NCI-H2107 treated with DMSO at 0.1 percent for 48 hours (cell line): ENCODE data around the gene HASPIN.
"Not testable (repeated sequence)": the region's sequence is repeated elsewhere in the genome, so short reads cannot be mapped to it uniquely, and the experiment has no call there.

Experiments
- DNase-seq: peaks from one replicate; lab custom pipeline; 2025; ENCODE audit not compliant: unreplicated experiment; lab: John Stamatoyannopoulos, UW

The HASPIN gene

DNA sequence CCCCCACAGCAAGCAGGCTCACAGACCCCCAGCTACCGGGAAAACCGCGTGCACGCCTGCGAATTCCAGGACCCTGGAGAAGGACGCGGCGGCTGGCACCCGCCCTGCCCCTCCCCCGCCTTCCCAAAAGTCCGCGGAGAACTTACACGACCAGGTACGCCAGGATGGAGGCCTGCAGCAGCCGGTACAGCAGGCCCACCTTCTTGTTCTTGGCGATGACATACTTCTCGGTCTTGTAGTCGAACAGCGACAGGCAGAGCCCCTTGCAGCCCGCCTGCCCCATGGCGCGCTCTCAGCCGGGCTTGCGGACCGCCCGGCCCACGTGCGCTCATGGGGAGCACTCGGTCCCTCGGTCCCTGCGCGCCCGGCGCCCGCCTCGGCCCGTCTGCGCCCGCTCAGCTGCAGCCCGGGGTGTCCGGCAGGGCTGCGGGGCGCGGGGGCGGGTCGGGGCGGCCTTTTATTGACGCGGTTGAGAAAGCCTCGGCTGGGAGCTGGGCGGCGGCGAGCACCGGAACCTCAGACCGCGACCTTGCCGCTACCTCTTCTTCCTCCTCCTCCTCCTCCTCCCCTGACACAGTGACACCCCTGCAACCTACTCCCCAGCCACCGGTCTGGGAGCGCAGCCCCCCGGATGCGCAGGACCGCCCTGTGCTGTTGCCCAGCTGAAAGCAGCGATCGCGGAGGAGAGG, 27.8 kb upstream of the HASPIN start, which contains the start of gene P2RX5:
Gene P2RX5, minus strand, starts transcription at position 433 of the 689 bp plus-strand sequence. Its CDS starts 150 bp downstream, at position 283.
- no peak for DNase-seq

DNA sequence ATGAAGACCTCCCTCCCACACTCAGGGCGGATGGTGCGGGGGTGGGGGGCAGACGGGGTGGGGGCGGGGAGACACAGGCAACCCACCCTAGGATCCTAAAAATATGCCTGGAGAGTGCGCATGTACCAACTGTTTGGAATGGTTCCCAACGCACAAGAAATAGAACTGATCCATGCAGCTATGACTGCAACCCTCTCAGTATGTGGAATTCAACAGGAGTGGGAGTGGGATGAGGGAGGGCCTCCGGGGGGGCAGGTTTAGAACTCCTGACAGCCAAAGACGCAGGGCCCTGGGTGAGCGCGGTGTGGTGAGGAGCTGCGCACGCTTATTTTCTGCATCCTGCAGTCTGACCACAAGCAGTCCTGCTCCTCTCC, 26.6 kb upstream of the HASPIN start:
- DNase-seq = no peak

DNA sequence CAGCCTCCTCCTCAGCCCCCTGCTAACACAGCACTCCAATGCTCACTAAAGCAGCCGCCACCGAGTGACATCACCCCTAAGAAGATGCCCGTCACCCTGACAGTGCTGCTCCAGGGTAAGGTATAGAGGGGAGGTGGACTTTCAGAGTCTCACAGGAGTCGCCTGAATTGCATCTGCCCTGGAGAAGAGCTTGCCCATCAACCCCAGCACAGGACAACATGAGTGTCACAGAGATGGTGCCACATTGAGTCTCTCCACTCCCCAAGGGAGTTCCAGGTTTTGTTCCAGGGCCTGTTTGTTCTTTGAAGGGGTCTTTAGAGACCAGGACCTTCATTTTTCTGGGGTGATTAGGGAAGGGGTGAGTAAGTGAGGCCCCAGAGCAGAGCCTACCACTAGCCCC, 25.6 kb upstream of the HASPIN start:
- no peak for DNase-seq

DNA sequence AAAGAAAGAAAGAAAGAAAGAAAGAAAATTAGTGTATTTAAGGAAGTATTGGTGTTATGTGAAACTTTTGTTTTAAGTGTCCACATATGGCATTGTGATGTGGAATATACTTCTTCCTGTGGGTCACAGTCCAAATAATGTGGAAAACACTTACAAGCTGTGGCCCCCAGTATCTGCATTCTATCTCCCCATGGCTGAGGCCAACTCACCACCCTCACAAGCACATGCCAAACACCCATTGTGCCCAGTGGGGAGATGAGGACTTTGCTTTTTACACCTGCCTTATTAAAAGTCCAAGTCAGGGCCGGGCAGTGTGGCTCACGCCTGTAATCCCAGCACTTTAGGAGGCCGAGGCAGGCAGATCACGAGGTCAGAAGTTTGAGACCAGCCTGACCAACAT, 23.8 kb upstream of the HASPIN start:
- no peak for DNase-seq

DNA sequence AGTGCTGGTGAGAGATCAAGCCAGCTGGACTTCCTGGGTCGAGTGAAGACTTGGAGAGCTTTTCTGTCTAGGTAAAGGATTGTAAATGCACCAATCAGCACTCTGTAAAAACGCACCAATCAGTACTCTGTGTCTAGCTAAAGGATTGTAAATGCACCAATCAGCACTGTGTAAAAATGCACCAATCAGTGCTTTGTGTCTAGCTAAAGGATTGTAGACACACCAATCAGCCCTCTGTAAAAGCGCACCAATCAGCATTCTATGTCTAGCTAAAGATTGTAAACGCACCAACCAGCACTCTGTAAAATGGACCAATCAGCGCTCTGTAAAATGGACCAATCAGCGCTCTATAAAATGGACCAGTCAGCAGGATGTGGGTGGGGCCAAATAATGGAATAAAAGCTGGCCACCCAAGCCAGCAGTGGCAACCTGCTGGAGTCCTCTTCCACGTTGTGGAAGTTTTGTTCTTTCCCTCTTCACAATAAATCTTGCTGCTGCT, 21.6 kb upstream of the HASPIN start:
- not testable (repeated sequence) for DNase-seq

DNA sequence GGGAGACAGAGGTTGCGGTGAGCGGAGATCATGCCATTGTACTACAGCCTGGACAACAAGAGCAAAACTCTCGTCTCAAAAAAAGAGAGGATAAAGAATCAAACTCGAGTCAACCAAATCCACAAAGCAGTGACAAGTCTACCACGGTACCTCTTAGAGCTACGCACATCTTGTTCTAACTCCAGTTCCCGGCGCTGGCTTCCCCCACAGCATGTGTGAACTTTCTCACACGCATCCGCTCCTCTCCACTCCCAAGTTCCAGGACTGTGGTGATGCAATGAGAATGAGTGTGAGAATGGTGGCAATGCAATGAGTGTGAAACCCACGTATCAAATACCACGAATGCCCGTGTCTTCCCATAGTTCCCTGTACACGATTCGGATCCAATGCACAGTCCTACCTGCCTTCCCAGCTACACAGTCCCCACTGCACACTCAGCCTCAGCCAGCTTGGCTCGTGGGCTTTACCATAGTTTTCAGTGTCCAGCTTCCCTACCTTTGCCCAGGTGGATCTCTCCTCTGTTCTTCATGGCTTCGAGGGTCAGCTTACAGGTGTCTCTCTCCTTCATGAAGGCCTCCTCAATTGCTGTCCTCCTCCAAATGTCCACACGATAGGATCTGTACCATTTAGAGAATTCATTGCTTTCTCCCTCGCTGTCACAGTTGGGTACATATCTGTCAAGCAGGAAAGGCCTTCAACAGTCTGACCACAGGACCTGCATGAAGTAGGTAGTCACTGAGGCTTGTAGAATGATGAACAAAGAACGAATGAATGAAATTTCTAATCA, 18.6 kb upstream of the HASPIN start:
- no peak for DNase-seq

DNA sequence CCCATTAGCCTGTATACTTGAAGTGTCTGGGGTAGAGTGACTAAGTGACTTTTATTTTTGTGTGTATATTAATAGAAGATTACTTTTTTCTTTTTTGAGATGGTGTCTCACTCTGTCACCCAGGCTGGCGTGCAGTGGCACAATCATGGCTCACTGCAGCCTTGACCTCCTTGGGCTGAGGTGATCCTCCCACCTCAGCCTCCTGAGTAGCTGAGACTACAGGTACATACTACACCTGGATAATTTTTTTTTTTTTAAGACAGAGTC, 18.1 kb upstream of the HASPIN start:
- DNase-seq = not testable (repeated sequence)

DNA sequence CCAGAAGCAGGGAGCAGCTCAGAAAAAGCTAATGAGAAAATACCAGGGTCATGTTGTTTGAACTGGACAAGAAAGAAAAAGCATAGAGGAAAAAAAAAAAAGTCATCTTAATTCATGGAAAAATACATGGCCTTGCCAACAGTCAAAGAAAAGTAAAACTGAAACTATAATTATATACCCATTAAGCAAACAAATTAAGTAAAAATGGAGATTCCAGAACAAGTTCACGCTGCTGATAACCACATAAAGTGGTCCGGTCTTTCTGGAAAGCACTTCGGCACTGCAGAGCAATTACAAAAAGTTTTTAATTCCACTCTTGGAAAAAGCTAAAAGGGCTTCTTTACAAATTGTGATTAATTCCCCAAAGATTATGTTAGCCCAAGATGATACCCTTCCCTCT, 15.3 kb upstream of the HASPIN start:
- DNase-seq = no peak

DNA sequence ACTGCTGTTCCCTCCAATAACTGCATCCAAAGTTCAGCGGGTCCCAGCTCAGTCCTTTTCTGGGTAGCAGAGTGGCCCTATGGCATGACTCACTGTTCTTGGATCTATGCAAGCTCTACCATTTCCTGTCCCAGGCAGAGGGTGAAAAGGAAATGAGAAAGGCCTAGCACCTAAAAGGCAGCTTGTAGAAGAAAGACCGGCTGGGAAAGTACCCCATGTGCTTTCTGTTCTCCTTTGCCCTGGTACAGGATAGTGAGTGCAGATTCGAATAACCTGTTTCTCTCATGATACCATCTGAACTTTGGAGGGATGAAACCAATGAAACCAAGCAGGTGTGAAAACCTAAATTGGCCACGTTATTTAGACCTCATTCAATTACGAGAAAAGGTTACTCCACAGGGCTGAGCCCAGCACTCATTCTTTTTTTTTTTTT, 12.7 kb upstream of the HASPIN start:
- no peak for DNase-seq

DNA sequence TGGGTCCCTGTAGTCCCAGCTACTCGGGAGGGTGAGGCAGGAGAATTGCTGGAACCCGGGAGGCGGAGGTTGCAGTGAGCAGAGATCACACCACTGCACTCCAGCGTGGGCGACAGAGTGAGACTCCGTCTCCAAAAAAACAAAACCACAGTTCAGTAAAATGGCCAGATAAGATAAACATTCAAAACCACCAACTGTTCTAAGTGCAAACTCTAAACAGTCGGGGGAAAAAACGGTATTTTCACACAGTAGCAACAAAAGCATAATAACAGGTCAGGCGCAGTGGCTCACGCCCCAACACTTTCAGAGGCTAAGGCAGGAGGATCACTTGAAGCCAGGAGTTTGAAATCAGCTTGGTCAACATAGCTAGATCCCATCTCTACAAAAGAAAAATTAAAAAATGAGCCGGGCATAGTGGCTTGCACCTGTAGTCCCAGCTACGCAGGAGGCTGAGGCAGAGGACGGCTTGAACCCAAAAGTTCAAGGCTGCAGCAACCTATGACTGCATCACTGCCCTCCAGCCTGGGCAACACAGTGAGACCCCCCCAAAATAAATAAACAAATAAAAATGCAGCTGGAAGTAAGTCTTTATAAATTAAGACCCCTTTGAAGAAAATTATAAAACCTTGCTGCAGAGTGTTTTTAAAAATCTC, 10.8 kb upstream of the HASPIN start:
- no peak for DNase-seq

DNA sequence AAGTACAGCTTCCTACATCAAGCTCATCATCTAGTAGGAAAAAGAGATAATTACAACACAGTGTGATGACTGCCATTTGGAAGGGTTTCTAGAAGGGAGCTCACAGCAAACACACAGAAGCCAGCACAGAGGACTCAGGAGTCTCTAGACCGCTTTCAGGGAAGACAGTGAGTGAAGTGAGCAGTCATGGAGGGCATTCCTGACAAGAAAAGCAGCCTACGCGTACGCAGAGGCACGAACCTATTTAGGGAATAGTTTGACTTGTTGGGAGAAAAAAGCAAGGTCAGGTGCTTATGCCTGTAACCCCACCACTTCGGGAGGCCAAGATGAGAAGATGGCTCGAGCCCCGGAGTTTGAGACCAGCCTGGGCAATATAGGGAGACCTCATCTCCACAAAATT, 8.4 kb upstream of the HASPIN start:
- DNase-seq = no peak

DNA sequence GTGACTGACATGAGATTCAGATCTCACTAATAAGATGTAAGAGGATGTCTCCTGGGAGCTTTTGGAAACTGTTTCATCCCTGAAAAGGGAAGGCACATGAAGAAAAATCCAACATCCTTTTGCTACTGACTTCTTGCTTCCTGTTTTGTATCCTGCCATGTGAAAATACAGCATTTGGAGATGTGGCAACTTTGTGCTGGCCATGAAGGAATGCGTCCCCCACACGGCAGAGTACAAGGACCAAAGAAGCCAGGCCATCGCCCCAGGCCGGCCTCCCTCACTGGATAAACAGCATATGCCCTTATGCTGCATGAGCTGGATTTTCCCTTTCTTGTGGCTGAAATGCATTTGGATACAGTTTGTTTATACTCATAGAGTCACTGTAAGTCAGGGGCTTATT, 5.5 kb upstream of the HASPIN start:
- no peak for DNase-seq

DNA sequence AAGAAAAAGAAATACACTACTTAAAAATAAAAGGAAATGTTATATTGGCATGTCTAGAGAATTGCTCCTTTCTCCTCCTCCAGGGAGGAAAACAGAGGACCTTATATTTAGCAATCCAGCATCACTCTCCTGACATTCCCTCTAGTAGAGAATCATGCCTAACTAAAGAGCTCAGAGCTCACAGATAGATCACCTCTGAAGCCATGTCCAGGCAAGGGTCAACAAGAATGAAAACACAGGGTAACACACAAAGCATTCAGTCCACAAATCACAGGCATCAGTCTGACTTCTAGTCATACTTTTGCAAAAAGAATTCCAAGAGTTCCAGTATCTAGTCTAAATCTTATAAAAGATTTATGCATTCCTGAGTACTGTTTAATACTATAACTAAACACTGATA, 4.4 kb upstream of the HASPIN start:
- no peak for DNase-seq

DNA sequence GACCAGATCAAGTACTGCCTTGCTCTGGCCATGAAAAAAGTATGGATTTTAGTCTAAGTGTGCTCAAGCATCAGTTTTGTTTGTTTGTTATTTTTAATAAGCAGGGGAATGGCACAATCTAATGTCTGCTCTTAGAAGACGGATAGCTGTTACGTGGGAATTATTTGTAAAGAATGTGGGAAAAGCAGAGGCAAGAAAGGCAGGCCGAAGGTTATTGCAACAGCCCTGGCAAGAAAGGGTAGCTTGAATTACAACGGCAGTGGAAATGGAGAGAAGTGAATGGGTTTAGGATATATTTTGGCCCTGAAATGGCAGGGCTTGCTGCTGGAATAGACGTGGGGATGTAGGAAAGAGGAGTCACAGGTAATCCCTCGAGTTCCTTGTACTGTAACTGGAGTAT, 987 bp upstream of the HASPIN start:
- DNase-seq = no peak

DNA sequence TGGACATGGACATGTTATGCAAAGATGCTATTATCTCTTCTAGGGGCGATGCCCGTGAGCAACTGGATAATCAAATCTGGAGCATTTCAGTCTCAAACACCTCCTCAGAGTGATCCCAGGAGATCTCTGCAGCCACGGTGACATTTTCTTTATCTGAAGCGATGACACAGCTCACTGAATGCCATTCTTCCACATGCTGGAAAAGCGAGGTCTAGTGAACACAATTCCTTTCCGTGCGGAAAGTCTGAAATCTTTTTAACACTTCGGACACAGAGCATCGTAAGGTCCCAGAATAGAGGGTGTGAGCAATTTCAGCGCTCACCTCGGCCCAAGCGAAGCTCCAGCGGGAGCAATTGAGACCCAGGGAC, 531 bp upstream of the HASPIN start:
- no peak for DNase-seq

DNA sequence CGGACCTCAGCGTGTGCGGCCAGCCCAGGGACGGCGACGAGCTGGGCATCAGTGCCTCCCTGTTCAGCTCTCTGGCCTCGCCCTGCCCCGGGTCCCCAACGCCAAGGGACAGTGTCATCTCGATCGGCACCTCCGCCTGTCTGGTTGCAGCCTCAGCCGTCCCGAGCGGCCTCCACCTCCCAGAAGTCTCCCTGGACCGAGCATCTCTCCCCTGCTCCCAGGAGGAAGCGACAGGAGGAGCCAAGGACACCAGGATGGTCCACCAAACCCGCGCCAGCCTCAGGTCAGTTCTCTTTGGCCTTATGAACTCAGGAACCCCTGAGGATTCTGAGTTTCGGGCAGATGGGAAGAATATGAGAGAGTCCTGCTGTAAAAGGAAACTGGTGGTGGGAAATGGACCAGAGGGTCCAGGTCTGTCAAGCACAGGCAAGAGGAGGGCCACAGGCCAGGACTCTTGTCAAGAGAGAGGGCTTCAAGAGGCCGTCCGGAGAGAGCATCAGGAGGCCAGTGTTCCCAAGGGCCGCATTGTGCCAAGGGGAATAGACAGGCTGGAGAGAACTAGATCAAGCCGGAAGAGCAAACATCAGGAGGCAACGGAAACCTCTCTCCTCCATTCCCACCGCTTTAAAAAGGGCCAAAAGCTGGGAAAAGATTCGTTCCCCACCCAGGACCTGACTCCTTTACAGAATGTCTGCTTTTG, 825 bp downstream of the HASPIN start:
- DNase-seq = no peak

DNA sequence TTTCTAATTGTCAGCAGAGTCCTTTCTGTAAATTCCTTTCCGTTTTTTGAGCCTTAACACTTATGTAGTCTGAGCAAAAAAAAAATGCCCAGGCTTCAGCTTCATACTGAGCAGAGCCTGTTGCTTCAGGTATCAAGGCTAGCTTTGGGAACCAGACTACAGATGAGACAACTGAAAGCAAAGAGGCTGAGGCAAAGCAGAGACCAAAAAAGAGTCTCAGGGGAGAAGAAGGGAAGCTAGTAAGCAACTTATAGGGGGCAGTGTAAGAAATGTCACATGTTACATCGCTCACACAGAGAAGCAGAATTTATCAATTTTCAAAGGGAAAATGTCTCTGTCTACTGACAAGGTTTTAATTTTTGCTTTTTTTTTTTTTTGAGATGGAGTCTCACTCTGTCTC, 3.3 kb downstream of the HASPIN start:
- no peak for DNase-seq

DNA sequence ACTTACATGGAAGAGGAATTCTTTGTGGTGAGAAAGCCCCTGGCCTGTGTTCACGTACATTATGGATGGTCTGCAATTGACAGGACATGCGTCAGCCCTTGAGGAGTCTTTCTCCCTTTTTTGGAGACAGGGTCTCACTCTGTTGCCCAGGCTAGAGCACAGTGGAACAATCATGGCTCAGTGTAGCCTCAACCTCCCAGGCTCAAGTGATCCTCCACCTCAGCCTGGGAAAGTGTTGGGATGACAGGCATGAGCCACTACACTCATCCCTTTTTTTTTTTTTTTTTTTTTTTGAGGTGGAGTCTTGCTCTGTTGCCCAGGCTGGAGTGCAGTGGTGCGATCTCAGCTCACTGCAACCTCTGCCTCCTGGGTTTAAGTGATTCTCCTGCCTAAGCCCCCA, 4.4 kb downstream of the HASPIN start:
- not testable (repeated sequence) for DNase-seq

DNA sequence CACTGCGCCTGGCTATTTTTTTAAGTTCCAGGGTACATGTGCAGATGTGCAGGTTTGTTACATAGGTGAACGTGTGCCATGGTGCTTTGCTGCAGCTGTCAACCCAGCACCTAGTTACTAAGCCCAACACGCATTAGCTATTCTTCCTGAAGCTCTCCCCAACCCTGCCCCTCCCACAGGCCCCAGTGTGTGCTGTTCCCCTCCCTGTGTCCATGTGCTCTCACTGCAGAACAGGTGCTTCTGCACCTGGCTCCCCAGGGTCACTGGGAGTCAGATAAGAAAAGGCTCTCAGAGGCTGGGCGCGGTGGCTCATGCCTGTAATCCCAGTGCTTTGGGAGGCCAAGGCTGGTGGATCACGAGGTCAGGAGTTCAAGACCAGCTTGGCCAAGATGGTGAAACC, 6.2 kb downstream of the HASPIN start:
- DNase-seq = peak; percentile 44

DNA sequence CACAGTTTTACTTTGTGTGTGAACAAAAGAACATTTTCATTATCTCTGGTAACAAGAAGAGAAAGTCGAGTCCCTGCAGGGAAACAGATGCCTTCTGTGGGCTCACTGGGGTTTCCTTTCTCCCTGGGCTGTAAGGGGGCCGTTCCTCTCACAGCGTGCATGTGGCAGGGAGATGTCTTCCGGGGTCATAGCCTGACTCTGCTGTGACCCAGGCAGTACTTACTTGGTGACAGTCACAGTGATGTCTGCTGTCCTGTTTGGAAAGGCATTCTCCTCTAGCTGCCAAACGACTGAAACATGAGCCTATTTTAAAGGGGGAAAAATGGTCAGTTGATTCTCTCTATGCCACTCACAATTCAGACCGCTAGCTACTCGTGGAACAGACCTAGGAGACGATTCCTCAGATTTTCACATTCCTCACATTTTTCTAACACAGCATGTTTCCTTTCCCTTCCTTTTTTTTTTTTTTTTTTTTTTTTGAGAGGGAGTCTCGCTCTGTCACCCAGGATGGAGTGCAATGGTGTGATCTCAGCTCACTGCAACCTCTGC, 7.3 kb downstream of the HASPIN start:
- DNase-seq = no peak

DNA sequence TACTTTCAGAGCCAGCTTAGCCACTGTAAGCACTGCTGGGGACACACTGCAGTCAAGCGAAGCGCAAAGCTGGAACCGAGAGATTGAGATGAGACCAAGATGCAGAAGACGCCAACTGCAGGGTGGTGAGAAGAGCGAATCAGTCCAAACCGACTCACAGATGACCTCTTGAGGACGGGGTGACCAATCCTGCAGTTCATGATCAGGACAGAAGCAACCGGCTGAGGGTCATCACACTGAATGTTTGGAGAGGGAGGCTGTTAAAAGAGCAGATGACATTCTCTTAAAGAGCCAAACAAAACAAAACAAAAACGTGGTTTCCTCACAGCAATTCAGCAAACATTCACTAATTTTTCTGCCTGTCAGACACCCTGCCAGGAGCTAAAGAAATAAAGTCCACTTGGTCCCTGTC, 8.5 kb downstream of the HASPIN start:
- DNase-seq = no peak
